Pulmonary artery endothelial cell (primary cell): ENCODE results near the gene AATK. TPM values are rescaled to one million over a fixed set of nuclear protein-coding genes. Genes with fewer than 3 reads are reported as not detected.

Experiments
- DNase-seq: peaks from one replicate; pipeline ENCODE4 v3.0.0-alpha.2; 2011; ENCODE audit warnings: low read depth, low spot score
- total RNA-seq: library from RNA; depleted of rRNA; stranded (reverse); fragments of >200 nt; gene quantifications from 2 replicates; pipeline ENCODE4 v1.2.3, GENCODE V29; 2014

The AATK gene
- total RNA-seq, 1 donor from 2014 or later: 3.0 TPM

DNA sequence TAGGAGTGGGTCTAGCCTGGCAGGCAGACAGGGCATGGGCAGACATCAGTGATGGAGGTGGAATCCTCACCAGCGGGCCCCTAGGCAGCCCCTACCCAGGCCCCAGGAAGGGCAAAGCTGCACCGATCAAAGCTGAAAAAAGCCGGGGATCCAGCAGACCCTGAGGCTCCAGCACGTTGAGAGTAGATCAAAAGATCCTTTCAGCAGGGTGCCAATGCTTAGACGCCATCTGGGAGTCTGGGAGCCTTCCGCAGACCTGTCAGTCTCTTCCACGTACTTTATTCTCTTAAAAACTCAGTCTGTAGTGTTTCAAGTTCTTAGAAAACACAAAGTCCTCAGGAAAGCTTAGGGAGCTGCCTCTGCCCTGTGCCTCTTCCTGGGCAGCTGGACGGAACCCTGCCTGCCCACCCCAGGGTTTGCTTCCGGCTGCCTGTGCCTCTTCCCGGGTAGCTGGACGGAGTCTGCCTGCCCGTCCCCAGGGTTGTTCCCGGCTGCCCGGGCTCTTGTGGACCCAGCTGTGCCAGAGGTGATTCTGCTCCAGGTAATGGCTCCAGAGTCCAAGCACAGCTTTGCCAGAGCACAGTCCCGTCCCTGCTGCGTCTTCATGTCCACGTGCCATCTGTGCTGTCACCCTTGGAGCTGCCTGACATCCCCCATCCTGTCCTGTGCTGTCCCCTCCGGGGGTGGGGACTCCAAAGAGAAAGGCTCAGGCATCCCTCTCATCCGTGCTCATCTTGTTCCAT, 51.5 kb downstream of the AATK start:
- no peak for DNase-seq

GRCh38 chr17:81113158-81113724, 52.8 kb downstream of the AATK start:
- DNase-seq: no peak

GRCh38 chr17:81112450-81112849, 53.6 kb downstream of the AATK start:
- DNase-seq: no peak

DNA sequence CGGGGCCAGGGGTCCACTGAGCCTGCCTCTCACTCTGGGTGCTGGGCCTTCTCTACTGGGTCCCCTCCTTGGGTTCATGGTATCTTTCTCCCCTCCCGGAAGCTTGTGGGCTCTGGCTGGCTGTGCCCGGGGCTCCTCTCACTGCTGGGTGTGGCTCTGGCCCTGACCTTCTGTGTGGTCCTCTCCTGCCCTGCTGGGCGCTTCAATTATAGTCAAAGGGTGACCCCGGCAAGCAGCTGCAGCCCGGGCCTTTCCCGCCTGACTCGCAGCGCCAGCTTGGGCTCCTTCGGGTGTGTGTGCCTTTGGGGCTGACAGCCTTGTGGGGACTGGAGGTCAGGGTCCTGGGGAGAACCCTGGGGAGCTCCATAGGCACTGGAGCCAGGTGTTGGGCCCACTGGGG, 55.0 kb downstream of the AATK start:
- DNase-seq: no peak

- DNase-seq: no peak
These were observed 55.5 kb downstream of the AATK start for GRCh38 chr17:81110488-81111040.

DNA sequence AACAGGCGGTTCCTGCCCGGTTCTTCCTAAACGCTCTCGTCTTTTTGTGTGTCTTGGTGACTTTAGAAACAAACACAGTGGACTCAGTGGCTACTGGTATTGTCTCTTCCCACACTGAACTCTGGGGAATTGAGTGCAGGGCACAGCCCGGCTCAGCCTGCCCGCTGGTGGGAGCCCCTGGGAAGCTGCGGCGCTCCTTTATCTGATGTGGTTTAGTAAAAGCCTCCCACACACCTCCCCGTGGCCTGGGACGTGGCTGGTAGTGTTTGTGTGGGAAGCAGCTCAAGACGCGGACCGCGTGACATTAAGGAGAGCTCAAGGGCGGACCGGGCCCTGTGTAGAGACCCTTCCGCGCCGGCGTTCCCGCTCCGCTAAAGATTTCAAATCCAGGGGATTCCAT, 56.1 kb downstream of the AATK start:
- no peak for DNase-seq

DNA sequence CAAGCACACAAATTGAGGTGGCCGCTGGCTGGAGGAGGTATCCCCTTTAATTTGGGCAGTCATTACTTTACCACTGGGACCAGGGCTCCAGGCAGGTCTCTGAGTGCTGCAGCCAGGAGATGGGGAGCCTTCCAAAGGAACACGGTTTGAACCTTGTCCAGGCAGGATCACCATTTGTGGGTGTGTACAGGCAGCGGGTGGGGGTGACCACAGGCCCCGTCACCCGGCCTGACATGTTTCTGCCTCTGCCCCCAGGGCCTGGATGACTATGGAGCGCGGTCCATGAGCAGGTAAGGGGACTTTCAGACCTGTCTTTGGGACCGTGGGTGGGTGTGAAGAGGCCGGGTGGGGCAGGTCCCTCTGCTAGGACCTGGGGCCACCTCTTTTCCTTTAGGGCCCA, 57.8 kb downstream of the AATK start:
- no peak for DNase-seq

DNA sequence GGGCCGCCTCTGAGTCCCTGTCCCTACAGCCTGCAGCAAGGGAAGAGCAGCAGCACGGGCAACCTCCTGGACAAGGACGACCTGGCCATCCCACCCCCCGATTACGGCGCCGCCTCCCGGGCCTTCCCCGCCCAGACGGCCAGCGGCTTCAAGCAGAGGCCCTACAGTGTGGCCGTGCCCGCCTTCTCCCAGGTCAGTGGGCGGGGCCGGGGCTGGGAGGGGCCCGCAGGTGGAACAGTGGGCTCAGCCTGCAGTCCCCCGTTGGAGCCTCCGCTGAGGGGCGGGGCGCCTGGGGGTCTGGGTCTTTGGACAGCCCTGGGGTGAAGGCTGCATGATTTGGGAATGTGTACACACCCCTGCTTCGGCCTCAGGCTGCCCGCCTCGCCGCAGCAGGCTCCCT, 59.3 kb downstream of the AATK start:
- DNase-seq: no peak

- DNase-seq: no peak
These were observed 62.6 kb downstream of the AATK start for GRCh38 chr17:81103379-81103778.

DNA sequence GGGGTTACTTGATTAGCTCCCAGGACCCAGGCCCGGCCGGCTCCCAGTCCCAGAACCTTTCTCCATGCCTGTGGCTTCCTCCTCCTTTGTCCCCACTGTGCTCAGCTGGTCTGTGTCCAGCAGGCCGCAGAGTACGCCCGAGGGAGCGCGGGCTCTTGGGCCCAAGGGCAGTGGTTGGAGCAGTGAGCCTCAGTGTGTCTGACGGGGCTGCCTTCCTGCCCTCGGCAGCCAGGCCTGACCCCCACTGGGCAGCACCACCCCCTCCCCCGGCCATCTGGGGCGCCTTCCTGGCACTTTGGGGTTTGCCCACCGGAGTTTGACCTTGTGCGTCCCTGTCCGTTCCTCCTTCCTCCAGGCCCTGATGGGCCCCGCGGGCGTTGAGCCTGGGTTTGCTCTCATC, 63.2 kb downstream of the AATK start:
- DNase-seq: no peak

- DNase-seq: no peak
These were observed 63.7 kb downstream of the AATK start for GRCh38 chr17:81102352-81102751.

DNA sequence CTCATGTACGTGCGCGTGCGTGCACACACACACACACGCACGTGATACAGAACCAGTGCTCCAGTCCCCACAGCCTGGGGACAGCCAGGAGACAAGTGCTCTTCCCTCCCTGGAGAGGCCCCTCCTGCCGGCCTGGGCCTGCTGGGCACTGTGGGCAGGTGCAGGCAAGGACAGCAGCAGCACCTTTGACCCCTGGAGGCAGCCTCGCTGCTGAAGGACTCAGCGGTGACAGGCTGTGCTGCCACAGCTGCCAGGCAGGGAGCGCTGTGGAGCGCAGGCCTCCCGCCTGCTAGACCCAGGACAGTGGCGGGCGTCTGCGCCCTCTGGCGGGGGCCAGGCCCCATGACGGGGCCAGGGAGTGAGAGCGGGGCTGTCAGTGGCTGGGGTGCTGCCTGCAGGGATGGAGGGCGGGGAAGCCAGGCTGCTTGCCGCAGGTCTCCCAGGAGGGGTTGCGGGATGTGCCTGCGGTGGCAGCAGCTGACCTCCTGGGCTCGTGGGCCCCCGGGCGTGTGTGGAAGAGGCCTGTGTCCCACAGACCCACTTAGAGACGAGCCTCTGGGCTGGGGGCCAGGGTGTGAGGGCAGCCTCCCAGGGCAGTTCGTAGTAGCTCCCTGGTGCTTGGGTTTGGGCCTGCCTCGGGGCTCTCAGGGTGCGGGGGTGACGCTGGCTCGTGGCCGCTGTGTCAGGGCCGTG, 64.3 kb downstream of the AATK start:
- DNase-seq: peak; percentile 36

DNA sequence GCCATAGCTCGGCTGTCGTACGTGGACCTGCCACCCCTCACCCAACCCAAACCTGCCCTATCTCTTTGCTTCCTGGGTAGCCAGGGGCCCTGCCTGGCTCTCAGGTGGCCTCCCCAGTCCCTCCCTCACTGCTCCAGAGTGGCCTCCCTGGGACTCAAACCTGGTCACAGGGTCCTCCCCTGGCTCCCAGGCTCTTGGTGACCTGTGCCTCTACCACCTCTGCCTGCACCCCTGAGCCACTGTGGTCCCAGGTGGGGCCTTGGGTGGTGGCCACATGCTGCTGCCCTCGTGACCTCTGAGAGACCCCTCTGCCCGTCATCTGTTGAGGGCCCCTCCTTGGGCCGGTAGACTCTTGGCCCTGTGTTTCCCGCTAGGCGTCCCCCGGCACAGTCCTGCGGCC, 65.4 kb downstream of the AATK start:
- no peak for DNase-seq

DNA sequence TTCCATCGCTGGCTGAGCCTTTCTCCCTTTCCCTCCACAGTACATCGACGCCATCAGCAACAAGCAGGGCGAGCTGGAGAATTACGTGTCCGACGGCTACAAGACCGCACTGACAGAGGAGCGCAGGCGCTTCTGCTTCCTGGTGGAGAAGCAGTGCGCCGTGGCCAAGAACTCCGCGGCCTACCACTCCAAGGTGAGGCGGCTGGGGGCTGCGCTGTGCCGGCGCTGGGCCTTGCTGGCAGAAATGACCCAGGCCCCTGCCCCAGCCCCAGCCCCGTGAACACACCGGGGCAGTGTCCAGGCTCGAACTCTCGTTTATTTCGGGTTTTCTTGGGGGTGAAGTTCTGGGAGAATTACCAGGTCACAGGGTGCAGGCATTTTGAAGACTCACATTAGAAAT, 66.1 kb downstream of the AATK start:
- DNase-seq: no peak

- DNase-seq: no peak
These were observed 68.1 kb downstream of the AATK start for GRCh38 chr17:81097943-81098308.

- DNase-seq: peak; percentile 58
These were observed 68.7 kb downstream of the AATK start for GRCh38 chr17:81097134-81097942.

DNA sequence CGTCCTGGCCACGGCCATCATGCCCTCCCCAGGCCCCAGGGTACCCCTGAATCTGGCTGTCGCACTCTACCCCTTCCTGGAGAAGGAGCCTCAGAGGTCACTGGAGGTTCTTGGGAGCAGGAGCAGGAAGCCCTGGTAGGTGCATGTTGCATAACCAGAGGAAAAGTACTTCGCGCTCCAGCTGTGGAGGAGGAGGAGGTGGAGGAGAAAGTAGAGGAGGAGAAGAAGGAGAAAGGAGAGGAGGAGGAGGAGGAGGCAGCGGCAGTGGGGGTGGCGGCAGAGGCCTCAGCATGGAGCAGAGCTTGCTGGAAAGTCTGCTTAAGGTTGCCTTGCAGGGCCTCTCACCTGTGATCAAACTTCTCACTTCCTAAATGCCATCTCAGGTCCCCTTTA, 69.3 kb downstream of the AATK start:
- no peak for DNase-seq

- no peak for DNase-seq
These were observed 70.6 kb downstream of the AATK start for GRCh38 chr17:81095383-81095762.

DNA sequence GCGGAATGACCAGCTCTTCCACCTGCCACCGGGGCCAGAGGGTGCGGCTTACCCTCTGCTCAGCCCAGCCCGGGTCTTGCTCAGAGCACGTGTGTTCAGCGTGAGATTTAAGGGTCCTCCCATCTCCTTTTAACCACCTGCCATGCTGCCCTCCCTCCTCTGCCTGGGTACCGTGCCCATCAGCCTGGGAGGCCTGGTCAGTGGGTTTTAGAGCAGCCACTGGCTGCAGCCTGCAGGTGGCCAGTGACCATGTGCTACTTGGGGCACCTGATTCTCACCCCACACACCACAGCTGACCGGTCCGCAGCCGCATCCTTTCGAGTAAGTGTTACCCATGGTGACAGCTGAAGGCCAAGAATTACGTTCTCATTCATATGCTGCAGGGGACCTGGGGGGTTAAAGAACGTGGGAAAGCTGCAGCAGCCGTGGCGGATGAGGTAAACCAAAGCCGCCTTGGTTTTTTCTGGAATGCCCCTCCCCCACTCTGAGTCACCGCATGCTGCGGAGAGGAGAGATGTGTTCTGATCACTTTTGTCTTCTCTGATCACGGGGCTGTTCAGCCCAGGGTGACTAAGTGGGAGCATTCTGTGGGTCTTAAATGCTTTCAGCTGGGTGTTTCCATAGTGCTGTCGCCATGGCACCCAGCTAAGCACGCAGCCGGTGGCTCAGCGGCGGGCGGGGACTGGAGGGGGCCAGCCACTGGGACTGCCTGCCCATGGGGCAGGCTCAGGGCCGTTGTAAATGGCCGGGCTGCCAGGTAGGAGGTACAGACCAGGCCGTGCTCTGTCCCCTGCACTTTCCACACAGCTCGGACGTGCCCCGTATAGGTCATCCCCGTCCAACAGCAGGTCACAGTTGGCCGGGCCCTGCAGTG, 71.3 kb downstream of the AATK start:
- DNase-seq: peak; percentile 55

DNA sequence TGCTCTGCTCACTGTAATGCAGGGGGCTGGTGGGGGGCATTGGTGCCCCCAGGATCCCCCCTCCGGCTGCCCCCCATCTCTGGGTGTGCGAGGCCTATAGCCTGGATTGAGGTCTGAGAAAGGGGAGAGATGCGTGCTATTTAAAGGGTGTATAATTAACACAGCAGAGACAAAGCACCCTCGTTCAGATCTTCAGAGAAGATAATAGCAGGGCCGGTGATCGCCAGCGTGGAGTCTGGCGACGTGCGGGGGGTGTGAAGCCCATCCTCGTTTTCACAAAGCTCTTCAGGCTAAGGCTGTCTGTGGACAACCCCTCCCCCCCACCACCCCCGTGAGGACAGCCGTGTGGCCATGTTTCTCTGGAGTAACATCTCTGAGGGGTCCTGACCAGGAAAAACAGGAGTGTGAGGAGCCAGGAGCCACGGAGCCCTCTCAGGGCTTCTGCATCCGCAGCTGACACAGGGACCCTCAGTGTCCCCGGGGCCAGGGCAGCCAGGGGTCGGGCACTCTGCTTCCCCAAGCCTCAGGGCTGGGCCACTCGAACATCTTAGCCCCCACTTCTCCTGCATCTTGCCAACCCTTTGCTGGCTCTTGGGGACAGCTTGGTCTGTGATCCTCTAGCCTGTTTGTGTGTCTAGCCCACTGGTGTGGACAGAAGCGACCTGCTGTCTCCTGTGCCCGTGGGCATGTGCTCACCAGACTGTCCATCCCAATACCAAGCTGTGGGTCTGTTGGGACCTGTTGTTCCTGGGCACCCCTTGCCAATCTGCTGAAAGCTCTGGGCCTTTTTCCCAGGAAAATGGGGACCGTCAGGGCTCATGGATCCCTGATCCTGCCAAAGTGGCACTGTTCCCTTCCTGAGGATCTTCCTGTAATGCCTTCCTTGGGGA, 72.2 kb downstream of the AATK start:
- no peak for DNase-seq
